H9 (cell line): ENCODE results near the gene CHGA. TPM values are rescaled to one million over a fixed set of nuclear protein-coding genes. Genes with fewer than 3 reads are reported as not detected.

Experiments used
- DNase-seq: peaks from one replicate; pipeline ENCODE4 v3.0.0-alpha.2; 2017
- H2AFZ ChIP-seq: one replicate; pipeline ENCODE4 v1.6.1; 2013; ENCODE audit warnings: mild to moderate bottlenecking, low read length, control low read depth, moderate library complexity
- H2AK5ac ChIP-seq: 2 replicates; pipeline ENCODE4 v1.6.1; 2013; ENCODE audit warnings: low read length, control low read depth, mixed read lengths; ENCODE audit not compliant: insufficient read length
- H2BK120ac ChIP-seq: one replicate; pipeline ENCODE4 v1.6.1; 2013; ENCODE audit warnings: low read depth, mild to moderate bottlenecking, low read length, control low read depth, inconsistent platforms; ENCODE audit not compliant: poor library complexity, severe bottlenecking
- H2BK12ac ChIP-seq: 2 replicates; pipeline ENCODE4 v1.6.1; 2013; ENCODE audit warnings: low read length, control low read depth, mixed read lengths, low read depth; ENCODE audit not compliant: insufficient read length
- H2BK15ac ChIP-seq: 2 replicates; pipeline ENCODE4 v1.6.1; 2013; ENCODE audit warnings: low read depth, low read length, control low read depth
- H2BK20ac ChIP-seq: one replicate; pipeline ENCODE4 v1.6.1; 2013; ENCODE audit warnings: low read depth, mild to moderate bottlenecking, low read length, control low read depth, inconsistent platforms; ENCODE audit not compliant: poor library complexity, severe bottlenecking
- H2BK5ac ChIP-seq: 2 replicates; pipeline ENCODE4 v1.6.1; 2013; ENCODE audit warnings: low read length, control low read depth, mixed read lengths; ENCODE audit not compliant: insufficient read length
- H3K14ac ChIP-seq: 2 replicates; pipeline ENCODE4 v1.6.1; 2013; ENCODE audit warnings: low read length, control low read depth; ENCODE audit not compliant: insufficient read depth
- H3K18ac ChIP-seq: 2 replicates; pipeline ENCODE4 v1.6.1; 2013; ENCODE audit warnings: low read depth, mild to moderate bottlenecking, mixed read lengths, low read length, control low read depth; ENCODE audit not compliant: insufficient read length
- H3K23ac ChIP-seq: 2 replicates; pipeline ENCODE4 v1.6.1; 2013; ENCODE audit warnings: low read length, control low read depth, mixed read lengths, low read depth; ENCODE audit not compliant: insufficient read length
- H3K23me2 ChIP-seq: 2 replicates; pipeline ENCODE4 v1.6.1; 2013; ENCODE audit warnings: low read depth, mild to moderate bottlenecking, mixed read lengths, low read length, control low read depth; ENCODE audit not compliant: insufficient read length, poor library complexity, severe bottlenecking
- H3K27ac ChIP-seq: 2 replicates; pipeline ENCODE4 v1.5.1; 2013; ENCODE audit warnings: low read length, control low read depth, mixed read lengths, low read depth; ENCODE audit not compliant: insufficient read length
- H3K27me3 ChIP-seq: 2 replicates; pipeline ENCODE4 v1.6.1; 2013; ENCODE audit warnings: low read length, control low read depth, inconsistent platforms; ENCODE audit not compliant: insufficient read depth
- H3K4ac ChIP-seq: 2 replicates; pipeline ENCODE4 v1.6.1; 2013; ENCODE audit warnings: low read depth, mild to moderate bottlenecking, control low read depth, inconsistent platforms, low read length, moderate library complexity
- H3K4me1 ChIP-seq: 2 replicates; pipeline ENCODE4 v1.6.1; 2013; ENCODE audit warnings: low read length, control low read depth, inconsistent platforms; ENCODE audit not compliant: insufficient read depth
- H3K4me2 ChIP-seq: 2 replicates; pipeline ENCODE4 v1.6.1; 2013; ENCODE audit warnings: low read length, control low read depth, mixed read lengths; ENCODE audit not compliant: insufficient read length, insufficient read depth
- H3K56ac ChIP-seq: 2 replicates; pipeline ENCODE4 v1.6.1; 2013; ENCODE audit warnings: low read depth, mild to moderate bottlenecking, mixed read lengths, low read length, control low read depth; ENCODE audit not compliant: insufficient read length
- H3K79me1 ChIP-seq: 2 replicates; pipeline ENCODE4 v1.6.1; 2013; ENCODE audit warnings: low read depth, mild to moderate bottlenecking, moderate library complexity, low read length, control low read depth, inconsistent platforms; ENCODE audit not compliant: insufficient read depth, poor library complexity, severe bottlenecking
- H3K79me2 ChIP-seq: 2 replicates; pipeline ENCODE4 v1.6.1; 2013; ENCODE audit warnings: low read length, control low read depth, inconsistent platforms; ENCODE audit not compliant: insufficient read depth
- H3K9ac ChIP-seq: 2 replicates; pipeline ENCODE4 v1.6.1; 2013; ENCODE audit warnings: low read length, control low read depth, mixed read lengths; ENCODE audit not compliant: insufficient read length; ENCODE audit errors: extremely low read depth
- H3K9me3 ChIP-seq: one replicate; pipeline ENCODE4 v1.6.1; 2013; ENCODE audit warnings: low read depth, low read length, inconsistent platforms; ENCODE audit not compliant: control insufficient read depth
- H3T11ph ChIP-seq: one replicate; pipeline ENCODE4 v1.6.1; 2013; ENCODE audit warnings: mild to moderate bottlenecking, low read length, control low read depth, inconsistent platforms
- H4K20me1 ChIP-seq: one replicate; pipeline ENCODE4 v1.6.1; 2013; ENCODE audit not compliant: control insufficient read depth, insufficient read length, insufficient read depth
- H4K5ac ChIP-seq: 2 replicates; pipeline ENCODE4 v1.6.1; 2013; ENCODE audit warnings: low read depth, mild to moderate bottlenecking, mixed read lengths, low read length, control low read depth; ENCODE audit not compliant: insufficient read length
- H4K8ac ChIP-seq: replicated peaks from 2 replicates; pipeline ENCODE4 v1.6.1; 2013; ENCODE audit warnings: low read length, control low read depth, mixed read lengths, low read depth; ENCODE audit not compliant: insufficient read length
- H4K91ac ChIP-seq: 2 replicates; pipeline ENCODE4 v1.6.1; 2013; ENCODE audit warnings: low read depth, mild to moderate bottlenecking, moderate library complexity, mixed read lengths, low read length, control low read depth; ENCODE audit not compliant: insufficient read length
- H3K27ac Mint-ChIP-seq, 3 experiments: 2 replicates in 2 of 3; 3 replicates in 1 of 3; pipeline ENCODE4 v1.8.0; 2020 to 2021; ENCODE audit warnings: mixed read lengths in 3 of 3, mild to moderate bottlenecking in 1 of 3, moderate library complexity in 1 of 3
- H3K27me3 Mint-ChIP-seq: 2 replicates; pipeline ENCODE4 v1.8.0; 2021; ENCODE audit warnings: low read depth, mild to moderate bottlenecking, moderate library complexity, mixed read lengths
- H3K36me3 Mint-ChIP-seq, 3 experiments: 2 replicates in 2 of 3; 3 replicates in 1 of 3; pipeline ENCODE4 v1.8.0; 2020 to 2021; ENCODE audit warnings: low read depth in 3 of 3, mixed read lengths in 3 of 3; ENCODE audit not compliant: insufficient read depth in 1 of 3
- H3K4me1 Mint-ChIP-seq, 2 experiments: 2 replicates each; pipeline ENCODE4 v1.8.0; 2020; ENCODE audit warnings: mixed read lengths in 2 of 2
- H3K4me3 Mint-ChIP-seq, 2 experiments: 2 replicates in 1 of 2; 3 replicates in 1 of 2; pipeline ENCODE4 v1.8.0; 2020 to 2021; ENCODE audit warnings: mild to moderate bottlenecking in 2 of 2, mixed read lengths in 2 of 2, moderate library complexity in 1 of 2
- H3K9me3 Mint-ChIP-seq, 2 experiments: 2 replicates in 1 of 2; 3 replicates in 1 of 2; pipeline ENCODE4 v1.8.0; 2020; ENCODE audit warnings: mild to moderate bottlenecking in 2 of 2, mixed read lengths in 2 of 2, moderate library complexity in 1 of 2
- WGBS: extraction: QIAGEN DNeasy Blood & Tissue Kit; methylation state at CpG from one replicate; pipeline ENCODE4 v1.1.7; 2013; ENCODE audit warnings: missing lambda C conversion rate, low lambda C conversion rate, mixed read lengths; ENCODE audit not compliant: insufficient read length; ENCODE audit errors: extremely low coverage; 5-methylcytosine and 5-hydroxymethylcytosine counted together
- total RNA-seq: library from RNA; stranded (reverse); gene quantifications from 2 replicates; pipeline ENCODE4 v1.2.1, GENCODE V29; 2021
- TF ChIP-seq, protein P1 (sequence below): fragments of 200-600 bp; sonication (generic); conservative IDR thresholded peaks from 3 replicates; pipeline ENCODE4 v1.8.0; 2021; ENCODE audit warnings: antibody characterized with exemption, mild to moderate bottlenecking

Gene CHGA
- total RNA-seq, 1 experiment from 2014 or later: 6.7 TPM

DNA sequence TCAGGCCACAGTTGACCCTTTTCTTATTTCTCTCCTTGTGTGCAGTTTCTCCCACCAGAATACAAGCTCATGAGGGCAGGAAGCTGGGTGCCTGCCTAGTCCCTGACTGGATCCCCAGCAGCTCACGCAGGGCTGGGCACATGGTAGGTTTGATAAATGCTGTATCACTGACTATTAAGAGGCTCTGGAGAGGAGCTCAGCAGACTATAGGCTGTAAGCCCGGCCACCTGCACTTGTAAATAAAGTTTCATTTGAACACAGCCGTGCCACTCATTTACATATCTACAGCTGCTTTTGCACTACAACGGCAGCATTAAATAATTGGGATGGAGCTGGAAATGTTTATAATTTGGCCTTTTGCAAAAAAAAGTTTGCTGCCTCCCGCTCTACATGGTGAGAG lies 32.0 kb downstream of the CHGA start:
- Mint-ChIP-seq H3K9me3 (no peaks in the 10 kb centered on the region; a peak in 1 of 5 replicates), H3K27me3 (no peaks in the 10 kb centered on the region), H3K4me1 (peaks cover 9% of the 10 kb centered on the region in 2 experiments), H3K36me3 (peaks cover 16 to 34% (median 30%) of the 10 kb centered on the region in 3 experiments; a peak in 6 of 7 replicates), H3K27ac (peak overlapping the region; percentile 85 to 88 (median 87); a peak in 2 of 7 replicates), H3K4me3 (no peak overlapping the region)
- DNase-seq: no peak
- Histone ChIP-seq H3K27me3 (no peaks in the 10 kb centered on the region), H2BK5ac (no peak overlapping the region), H3K4ac (no peak overlapping the region), H3K23ac (no peak overlapping the region), H2AK5ac (no peak overlapping the region), H3K9ac (no peak overlapping the region), H2AFZ (no peak overlapping the region), H4K8ac (no peak overlapping the region), H3K14ac (no peak overlapping the region), H4K91ac (no peak overlapping the region), H2BK120ac (no peak overlapping the region), H3K56ac (no peak overlapping the region), H3K4me1 (no peaks in the 10 kb centered on the region), H3K18ac (no peak overlapping the region), H3K23me2 (no peaks in the 10 kb centered on the region), H3K79me1 (no peaks in the 10 kb centered on the region), H2BK20ac (no peak overlapping the region), H3K9me3 (no peaks in the 10 kb centered on the region), H3T11ph (no peak overlapping the region), H4K5ac (no peak overlapping the region), H2BK12ac (no peak overlapping the region), H4K20me1 (no peaks in the 10 kb centered on the region), H3K27ac (no peak overlapping the region), H3K79me2 (no peaks in the 10 kb centered on the region), H3K4me2 (no peak overlapping the region), H2BK15ac (no peak overlapping the region)
- TF ChIP-seq, protein P1, sequence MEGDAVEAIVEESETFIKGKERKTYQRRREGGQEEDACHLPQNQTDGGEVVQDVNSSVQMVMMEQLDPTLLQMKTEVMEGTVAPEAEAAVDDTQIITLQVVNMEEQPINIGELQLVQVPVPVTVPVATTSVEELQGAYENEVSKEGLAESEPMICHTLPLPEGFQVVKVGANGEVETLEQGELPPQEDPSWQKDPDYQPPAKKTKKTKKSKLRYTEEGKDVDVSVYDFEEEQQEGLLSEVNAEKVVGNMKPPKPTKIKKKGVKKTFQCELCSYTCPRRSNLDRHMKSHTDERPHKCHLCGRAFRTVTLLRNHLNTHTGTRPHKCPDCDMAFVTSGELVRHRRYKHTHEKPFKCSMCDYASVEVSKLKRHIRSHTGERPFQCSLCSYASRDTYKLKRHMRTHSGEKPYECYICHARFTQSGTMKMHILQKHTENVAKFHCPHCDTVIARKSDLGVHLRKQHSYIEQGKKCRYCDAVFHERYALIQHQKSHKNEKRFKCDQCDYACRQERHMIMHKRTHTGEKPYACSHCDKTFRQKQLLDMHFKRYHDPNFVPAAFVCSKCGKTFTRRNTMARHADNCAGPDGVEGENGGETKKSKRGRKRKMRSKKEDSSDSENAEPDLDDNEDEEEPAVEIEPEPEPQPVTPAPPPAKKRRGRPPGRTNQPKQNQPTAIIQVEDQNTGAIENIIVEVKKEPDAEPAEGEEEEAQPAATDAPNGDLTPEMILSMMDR: no peak
- no CpG with 5 or more reads among the region's 5 CpGs for WGBS
